CMK (cell line): Measurements from ENCODE around the gene PCDHA10.
"Not testable (repeated sequence)": the region's sequence is repeated elsewhere in the genome, so short reads cannot be mapped to it uniquely, and the experiment has no call there.

Source experiments
- DNase-seq: peaks from one replicate; pipeline ENCODE4 v3.0.0-alpha.2; 2010; ENCODE audit warnings: low read depth

PCDHA10 gene, protein sequence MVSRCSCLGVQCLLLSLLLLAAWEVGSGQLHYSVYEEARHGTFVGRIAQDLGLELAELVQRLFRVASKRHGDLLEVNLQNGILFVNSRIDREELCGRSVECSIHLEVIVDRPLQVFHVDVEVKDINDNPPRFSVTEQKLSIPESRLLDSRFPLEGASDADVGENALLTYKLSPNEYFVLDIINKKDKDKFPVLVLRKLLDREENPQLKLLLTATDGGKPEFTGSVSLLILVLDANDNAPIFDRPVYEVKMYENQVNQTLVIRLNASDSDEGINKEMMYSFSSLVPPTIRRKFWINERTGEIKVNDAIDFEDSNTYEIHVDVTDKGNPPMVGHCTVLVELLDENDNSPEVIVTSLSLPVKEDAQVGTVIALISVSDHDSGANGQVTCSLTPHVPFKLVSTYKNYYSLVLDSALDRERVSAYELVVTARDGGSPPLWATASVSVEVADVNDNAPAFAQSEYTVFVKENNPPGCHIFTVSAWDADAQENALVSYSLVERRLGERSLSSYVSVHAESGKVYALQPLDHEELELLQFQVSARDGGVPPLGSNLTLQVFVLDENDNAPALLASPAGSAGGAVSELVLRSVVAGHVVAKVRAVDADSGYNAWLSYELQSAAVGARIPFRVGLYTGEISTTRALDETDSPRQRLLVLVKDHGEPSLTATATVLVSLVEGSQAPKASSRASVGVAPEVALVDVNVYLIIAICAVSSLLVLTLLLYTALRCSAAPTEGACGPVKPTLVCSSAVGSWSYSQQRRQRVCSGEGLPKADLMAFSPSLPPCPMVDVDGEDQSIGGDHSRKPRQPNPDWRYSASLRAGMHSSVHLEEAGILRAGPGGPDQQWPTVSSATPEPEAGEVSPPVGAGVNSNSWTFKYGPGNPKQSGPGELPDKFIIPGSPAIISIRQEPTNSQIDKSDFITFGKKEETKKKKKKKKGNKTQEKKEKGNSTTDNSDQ

DNA sequence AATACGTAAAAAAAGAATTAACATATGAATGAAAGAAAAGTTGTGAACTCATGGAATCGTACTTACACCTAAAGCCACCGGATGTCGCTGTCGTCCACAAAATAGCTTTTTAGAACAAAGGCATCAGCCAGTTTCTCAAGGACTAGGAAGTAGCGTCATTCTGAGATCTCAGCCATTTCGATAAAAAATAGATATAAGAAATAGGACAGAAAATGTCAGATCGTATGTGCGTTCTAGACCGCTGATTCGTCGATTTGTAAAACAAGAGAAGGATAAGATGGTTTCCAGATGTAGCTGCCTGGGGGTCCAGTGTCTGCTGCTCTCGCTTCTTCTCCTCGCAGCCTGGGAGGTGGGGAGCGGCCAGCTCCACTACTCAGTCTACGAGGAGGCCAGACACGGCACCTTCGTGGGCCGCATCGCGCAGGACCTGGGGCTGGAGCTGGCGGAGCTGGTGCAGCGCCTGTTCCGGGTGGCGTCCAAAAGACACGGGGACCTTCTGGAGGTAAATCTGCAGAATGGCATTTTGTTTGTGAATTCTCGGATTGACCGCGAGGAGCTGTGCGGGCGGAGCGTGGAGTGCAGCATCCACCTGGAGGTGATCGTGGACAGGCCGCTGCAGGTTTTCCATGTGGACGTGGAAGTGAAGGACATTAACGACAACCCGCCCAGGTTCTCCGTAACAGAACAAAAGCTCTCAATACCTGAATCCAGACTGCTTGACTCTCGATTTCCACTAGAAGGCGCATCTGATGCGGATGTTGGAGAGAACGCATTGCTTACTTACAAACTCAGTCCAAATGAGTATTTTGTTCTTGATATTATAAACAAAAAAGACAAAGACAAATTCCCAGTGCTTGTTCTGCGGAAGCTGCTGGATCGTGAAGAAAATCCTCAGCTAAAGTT lies at the start of gene PCDHA10:
PCDHA10 (plus strand) TSS at position 126 of the 903 bp plus-strand sequence; CDS start at position 278, 152 bp downstream.
- DNase-seq: no peak

DNA sequence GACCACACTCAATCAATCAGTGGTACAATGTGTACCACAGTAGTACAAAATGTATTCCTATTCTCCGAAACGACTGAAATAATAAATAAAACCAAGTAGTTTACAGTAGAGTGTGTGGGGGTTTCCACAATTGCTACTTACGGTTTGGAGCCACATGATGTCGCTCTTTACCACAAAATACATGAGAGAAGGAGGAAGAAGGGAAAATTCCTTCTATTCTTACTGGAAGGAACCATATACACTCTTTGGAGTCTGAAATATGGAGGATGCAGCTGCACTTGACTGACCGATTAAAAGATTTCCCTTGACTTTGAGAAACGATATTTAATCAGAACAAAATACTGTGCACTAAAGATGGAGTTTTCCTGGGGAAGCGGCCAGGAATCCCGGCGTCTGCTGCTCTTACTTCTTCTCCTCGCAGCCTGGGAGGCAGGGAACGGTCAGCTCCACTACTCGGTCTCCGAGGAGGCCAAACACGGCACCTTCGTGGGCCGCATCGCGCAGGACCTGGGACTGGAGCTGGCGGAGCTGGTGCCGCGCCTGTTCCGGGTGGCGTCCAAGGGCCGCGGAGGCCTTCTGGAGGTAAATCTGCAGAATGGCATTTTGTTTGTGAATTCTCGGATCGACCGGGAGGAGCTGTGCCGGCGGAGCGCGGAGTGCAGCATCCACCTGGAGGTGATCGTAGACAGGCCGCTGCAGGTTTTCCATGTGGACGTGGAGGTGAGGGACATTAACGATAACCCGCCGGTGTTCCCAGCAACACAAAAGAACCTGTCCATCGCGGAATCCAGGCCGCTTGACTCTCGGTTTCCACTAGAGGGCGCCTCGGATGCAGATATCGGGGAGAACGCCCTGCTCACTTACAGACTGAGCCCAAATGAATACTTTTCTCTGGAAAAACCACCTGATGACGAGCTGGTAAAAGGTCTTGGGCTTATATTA lies 48.6 kb upstream of the PCDHA10 start, which contains the start of gene PCDHA4:
PCDHA4 (plus strand) TSS at position 235 of the 942 bp plus-strand sequence.
- DNase-seq: no peak

DNA sequence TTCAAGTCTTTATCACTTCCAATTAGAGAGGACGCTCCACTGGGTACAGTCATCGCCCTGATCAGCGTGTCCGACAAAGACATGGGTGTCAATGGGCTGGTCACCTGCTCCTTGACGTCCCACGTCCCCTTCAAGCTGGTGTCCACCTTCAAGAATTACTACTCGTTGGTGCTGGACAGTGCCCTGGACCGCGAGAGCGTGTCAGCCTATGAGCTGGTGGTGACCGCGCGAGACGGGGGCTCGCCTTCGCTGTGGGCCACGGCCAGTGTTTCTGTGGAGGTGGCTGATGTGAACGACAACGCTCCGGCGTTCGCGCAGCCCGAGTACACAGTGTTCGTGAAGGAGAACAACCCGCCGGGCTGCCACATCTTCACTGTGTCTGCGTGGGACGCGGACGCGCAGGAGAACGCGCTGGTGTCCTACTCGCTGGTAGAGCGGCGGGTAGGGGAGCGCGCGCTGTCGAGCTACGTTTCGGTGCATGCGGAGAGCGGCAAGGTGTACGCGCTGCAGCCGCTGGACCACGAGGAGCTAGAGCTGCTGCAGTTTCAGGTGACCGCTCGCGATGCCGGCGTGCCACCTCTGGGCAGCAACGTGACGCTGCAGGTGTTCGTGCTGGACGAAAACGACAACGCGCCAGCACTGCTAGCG lies 47.3 kb upstream of the PCDHA10 start:
- DNase-seq: not testable (repeated sequence)

DNA sequence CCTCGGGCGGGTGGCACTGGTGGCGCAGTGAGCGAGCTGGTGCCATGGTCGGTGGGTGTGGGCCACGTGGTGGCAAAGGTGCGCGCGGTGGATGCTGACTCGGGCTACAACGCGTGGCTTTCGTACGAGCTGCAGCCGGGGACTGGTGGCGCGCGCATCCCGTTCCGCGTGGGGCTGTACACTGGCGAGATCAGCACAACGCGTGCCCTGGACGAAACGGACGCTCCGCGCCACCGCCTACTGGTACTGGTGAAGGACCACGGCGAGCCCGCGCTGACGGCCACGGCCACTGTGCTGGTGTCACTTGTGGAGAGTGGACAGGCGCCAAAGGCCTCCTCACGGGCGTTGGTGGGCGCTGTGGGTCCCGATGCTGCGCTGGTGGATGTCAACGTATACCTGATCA lies 46.8 kb upstream of the PCDHA10 start:
- DNase-seq: no peak

DNA sequence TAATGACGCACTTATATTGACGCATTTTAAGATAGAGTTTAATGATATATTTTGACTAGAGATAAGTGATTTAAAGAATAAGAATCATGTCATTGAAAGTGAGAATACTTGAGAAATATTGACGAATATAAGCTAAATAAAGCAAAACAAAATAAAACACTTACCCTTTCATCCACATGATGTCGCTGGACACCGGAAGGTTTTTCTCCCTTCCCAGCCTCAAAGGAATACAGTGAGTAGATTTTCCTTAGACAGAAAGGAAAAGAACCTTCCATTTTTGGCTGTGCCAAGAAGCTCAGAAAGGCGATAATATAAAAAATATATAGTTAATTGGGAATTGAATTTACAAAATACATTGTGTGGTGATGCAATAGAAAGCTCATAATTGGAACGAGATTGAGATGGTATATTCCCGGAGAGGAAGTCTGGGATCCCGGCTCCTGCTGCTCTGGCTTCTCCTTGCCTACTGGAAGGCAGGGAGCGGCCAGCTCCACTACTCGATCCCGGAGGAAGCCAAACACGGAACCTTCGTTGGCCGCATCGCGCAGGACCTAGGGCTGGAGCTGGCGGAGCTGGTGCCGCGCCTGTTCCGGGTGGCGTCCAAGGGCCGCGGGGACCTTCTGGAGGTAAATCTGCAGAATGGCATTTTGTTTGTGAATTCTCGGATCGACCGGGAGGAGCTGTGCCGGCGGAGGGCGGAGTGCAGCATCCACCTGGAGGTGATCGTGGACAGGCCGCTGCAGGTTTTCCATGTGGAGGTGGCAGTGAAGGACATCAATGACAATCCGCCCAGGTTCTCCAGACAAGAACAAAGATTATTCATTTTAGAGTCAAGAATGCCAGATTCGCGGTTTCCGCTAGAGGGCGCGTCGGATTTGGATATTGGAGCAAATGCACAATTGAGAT lies 34.1 kb upstream of the PCDHA10 start, which contains the start of gene PCDHA5:
PCDHA5 (plus strand) TSS at position 239 of the 906 bp plus-strand sequence.
- DNase-seq: no peak

DNA sequence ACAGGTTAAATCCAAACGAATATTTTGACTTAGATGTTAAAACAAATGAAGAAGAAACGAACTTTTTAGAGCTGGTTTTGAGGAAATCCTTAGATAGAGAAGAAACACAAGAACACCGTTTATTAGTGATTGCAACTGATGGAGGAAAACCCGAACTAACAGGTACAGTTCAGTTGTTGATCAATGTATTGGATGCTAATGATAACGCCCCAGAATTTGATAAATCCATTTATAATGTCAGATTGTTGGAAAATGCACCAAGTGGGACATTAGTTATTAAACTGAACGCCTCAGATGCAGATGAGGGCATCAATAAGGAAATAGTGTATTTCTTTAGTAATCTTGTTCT lies 33.4 kb upstream of the PCDHA10 start:
- no peak for DNase-seq

DNA sequence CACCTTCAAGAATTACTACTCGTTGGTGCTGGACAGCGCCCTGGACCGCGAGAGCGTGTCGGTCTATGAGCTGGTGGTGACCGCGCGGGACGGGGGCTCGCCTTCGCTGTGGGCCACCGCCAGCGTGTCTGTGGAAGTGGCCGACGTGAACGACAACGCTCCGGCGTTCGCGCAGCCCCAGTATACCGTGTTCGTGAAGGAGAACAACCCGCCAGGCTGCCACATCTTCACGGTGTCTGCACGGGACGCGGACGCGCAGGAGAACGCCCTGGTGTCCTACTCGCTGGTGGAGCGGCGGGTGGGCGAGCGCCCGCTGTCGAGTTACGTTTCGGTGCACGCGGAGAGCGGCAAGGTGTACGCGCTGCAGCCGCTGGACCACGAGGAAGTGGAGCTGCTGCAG lies 32.7 kb upstream of the PCDHA10 start:
- DNase-seq: not testable (repeated sequence)

DNA sequence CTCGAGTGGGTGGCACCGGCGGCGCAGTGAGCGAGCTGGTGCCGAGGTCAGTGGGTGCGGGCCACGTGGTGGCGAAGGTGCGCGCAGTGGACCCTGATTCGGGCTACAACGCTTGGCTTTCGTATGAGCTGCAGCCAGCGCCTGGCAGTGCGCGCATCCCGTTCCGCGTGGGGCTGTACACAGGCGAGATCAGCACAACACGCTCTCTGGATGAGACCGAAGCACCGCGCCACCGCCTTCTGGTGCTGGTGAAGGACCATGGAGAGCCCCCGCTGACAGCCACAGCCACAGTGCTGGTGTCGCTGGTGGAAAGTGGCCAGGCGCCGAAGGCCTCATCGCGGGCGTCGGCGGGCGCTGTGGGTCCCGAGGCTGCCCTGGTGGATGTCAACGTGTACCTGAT lies 32.2 kb upstream of the PCDHA10 start:
- DNase-seq: no peak

DNA sequence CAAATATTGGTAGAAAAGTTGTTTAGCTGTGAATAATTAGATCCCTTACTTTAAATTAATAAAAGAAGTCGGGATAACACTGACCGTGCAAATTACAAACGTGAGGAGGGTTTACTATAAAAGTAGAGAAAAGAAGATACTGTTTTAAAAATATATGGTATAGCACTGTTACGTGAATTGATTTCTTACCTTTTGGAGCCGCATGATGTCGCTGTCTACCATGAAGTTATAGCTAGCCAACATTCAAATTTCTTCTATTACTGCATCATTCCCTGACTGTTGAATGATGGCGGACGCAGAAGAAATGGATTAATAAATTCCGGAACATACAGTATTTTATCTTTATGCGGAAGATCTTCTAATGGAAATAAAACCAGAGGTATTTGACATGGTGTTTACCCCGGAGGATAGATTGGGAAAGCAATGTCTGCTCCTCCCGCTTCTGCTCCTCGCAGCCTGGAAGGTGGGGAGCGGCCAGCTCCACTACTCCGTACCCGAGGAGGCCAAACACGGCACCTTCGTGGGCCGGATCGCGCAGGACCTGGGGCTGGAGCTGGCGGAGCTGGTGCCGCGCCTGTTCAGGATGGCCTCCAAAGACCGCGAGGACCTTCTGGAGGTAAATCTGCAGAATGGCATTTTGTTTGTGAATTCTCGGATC lies 27.9 kb upstream of the PCDHA10 start, which contains the start of gene PCDHA6:
PCDHA6 (plus strand) TSS at position 257 of the 658 bp plus-strand sequence; CDS start at position 389, 132 bp downstream.
- DNase-seq: no peak

DNA sequence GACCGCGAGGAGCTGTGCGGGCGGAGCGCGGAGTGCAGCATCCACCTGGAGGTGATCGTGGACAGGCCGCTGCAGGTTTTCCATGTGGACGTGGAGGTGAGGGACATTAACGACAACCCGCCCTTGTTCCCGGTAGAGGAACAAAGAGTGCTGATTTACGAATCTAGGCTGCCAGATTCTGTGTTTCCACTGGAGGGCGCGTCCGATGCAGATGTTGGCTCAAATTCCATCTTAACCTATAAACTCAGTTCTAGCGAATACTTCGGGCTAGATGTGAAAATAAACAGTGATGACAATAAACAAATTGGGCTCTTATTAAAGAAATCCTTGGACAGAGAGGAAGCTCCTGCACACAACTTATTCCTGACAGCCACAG lies 27.3 kb upstream of the PCDHA10 start:
- DNase-seq: no peak

DNA sequence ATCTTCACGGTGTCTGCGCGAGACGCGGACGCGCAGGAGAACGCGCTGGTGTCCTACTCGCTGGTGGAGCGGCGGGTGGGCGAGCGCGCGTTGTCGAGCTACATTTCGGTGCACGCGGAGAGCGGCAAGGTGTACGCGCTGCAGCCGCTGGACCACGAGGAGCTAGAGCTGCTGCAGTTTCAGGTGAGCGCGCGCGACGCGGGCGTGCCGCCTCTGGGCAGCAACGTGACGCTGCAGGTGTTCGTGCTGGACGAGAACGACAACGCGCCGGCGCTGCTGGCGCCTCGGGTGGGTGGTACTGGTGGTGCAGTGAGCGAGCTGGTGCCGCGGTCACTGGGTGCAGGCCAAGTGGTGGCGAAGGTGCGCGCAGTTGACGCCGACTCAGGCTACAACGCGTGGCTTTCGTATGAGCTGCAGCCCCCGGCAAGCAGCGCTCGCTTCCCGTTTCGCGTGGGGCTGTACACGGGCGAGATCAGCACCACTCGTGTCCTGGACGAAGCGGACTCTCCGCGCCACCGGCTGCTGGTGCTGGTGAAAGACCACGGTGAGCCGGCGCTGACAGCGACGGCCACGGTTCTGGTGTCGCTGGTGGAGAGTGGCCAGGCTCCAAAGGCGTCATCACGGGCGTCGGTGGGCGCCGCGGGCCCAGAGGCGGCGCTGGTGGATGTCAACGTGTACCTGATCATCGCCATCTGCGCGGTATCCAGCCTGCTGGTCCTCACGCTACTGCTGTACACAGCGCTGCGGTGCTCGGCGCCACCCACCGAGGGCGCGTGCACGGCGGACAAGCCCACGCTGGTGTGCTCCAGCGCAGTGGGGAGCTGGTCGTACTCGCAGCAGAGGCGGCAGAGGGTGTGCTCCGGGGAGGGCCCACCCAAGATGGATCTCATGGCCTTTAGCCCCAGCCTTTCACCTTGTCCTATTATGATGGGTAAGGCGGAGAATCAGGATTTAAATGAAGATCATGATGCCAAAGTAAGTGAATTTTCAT lies 25.9 kb upstream of the PCDHA10 start:
- DNase-seq: not testable (repeated sequence)

DNA sequence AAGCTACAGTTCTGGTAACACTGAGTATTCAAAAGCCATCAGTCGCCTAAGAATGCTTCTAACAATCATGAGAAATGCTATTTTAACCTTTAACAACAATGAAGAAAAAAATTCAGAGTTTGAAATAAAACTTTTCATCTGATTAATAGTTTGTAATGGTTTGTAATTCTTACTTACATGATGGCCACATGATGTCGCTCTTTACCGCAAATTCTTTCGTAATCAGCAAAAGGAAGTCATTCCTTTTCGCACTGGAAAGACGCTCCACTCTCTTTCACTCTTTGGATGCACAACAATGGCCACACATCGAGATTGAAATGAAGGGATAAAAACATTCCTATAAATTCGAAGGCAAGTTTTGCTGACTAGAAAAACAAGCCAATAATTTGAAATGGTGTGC lies 21.7 kb upstream of the PCDHA10 start, which contains the start of gene PCDHA7:
PCDHA7 (plus strand) TSS at position 277 of the 400 bp plus-strand sequence; CDS start at position 392, 115 bp downstream.
- DNase-seq: no peak

DNA sequence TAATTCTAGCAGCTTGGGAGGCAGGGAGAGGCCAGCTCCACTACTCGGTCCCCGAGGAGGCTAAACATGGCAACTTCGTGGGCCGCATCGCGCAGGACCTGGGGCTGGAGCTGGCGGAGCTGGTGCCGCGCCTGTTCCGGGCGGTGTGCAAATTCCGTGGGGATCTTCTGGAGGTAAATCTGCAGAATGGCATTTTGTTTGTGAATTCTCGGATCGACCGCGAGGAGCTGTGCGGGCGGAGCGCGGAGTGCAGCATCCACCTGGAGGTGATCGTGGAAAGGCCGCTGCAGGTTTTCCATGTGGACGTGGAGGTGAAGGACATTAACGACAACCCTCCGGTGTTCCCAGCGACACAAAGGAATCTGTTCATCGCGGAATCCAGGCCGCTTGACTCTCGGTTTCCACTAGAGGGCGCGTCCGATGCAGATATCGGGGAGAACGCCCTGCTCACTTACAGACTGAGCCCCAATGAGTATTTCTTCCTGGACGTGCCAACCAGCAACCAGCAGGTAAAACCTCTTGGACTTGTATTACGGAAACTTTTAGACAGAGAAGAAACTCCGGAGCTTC lies 21.2 kb upstream of the PCDHA10 start:
- DNase-seq: not testable (repeated sequence)

DNA sequence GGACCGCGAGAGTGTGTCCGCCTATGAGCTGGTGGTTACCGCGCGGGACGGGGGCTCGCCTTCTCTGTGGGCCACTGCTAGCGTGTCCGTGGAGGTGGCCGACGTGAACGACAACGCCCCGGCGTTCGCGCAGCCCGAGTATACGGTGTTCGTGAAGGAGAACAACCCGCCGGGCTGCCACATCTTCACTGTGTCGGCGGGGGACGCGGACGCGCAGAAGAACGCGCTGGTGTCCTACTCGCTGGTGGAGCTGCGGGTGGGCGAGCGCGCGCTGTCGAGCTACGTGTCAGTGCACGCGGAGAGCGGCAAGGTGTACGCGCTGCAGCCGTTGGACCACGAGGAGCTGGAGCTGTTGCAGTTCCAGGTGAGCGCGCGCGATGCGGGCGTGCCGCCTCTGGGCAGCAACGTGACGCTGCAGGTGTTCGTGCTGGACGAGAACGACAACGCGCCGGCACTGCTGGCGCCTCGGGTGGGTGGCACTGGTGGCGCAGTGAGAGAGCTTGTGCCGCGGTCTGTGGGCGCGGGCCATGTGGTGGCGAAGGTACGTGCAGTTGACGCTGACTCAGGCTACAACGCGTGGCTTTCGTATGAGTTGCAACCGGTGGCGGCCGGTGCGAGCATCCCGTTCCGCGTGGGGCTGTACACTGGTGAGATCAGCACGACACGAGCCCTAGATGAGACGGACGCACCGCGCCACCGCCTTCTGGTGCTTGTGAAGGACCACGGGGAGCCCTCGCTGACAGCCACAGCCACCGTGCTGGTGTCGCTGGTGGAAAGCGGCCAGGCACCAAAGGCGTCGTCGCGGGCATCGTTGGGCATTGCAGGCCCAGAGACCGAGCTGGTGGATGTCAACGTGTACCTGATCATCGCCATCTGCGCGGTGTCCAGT lies 19.8 kb upstream of the PCDHA10 start:
- DNase-seq: no peak
